Osteoblast (primary cell): Measurements from ENCODE around the gene TMEM219. TPM values are rescaled to one million over a fixed set of nuclear protein-coding genes. Genes with fewer than 3 reads are reported as not detected.

Source experiments
- DNase-seq: peaks from one replicate; pipeline ENCODE4 v3.0.0; 2011; ENCODE audit warnings: low spot score, mixed read lengths; ENCODE audit not compliant: insufficient read length; ENCODE audit errors: missing footprints
- H2AFZ ChIP-seq: 2 replicates; pipeline ENCODE4 v1.6.0; 2011; ENCODE audit warnings: mild to moderate bottlenecking, low read length
- H3K27ac ChIP-seq: 2 replicates; pipeline ENCODE4 v1.5.1; 2011; ENCODE audit warnings: mild to moderate bottlenecking, low read depth, low read length, moderate library complexity
- H3K27me3 ChIP-seq: 2 replicates; pipeline ENCODE4 v1.6.0; 2012; ENCODE audit warnings: mild to moderate bottlenecking, control low read depth, inconsistent platforms, low read length, moderate library complexity; ENCODE audit not compliant: insufficient read depth
- H3K36me3 ChIP-seq: 2 replicates; pipeline ENCODE4 v1.5.1; 2011; ENCODE audit warnings: mild to moderate bottlenecking, low read length, control low read depth, moderate library complexity; ENCODE audit not compliant: insufficient read depth
- H3K4me1 ChIP-seq: 2 replicates; pipeline ENCODE4 v1.5.1; 2011; ENCODE audit warnings: mild to moderate bottlenecking, low read length, control low read depth, moderate library complexity; ENCODE audit not compliant: insufficient read depth
- H3K4me2 ChIP-seq: 2 replicates; pipeline ENCODE4 v1.6.0; 2011; ENCODE audit warnings: mild to moderate bottlenecking, low read length; ENCODE audit not compliant: insufficient read depth
- H3K4me3 ChIP-seq: fragments of 200-600 bp; sonication (generic); 3 replicates; pipeline ENCODE4 v1.5.1; 2012; ENCODE audit warnings: mild to moderate bottlenecking, low read length, inconsistent platforms; ENCODE audit not compliant: insufficient read depth
- H3K79me2 ChIP-seq: 2 replicates; pipeline ENCODE4 v1.6.0; 2012; ENCODE audit warnings: mild to moderate bottlenecking, low read length, control low read depth, inconsistent platforms; ENCODE audit not compliant: insufficient read depth
- H3K9me3 ChIP-seq: 2 replicates; pipeline ENCODE4 v1.5.1; 2011; ENCODE audit warnings: low read depth, low read length, control low read depth
- H4K20me1 ChIP-seq: 2 replicates; pipeline ENCODE4 v1.6.0; 2012; ENCODE audit warnings: mild to moderate bottlenecking, low read length, control low read depth; ENCODE audit not compliant: insufficient read depth
- total RNA-seq: library from RNA; depleted of rRNA; stranded (reverse); fragments of >200 nt; gene quantifications from 2 replicates; pipeline ENCODE4 v1.2.3, GENCODE V29; 2012
- TF ChIP-seq, protein P1 (sequence below): IDR thresholded peaks from 2 replicates; pipeline ENCODE4 v1.5.1; 2011; ENCODE audit warnings: mild to moderate bottlenecking, low read depth, low read length, moderate library complexity; ENCODE audit errors: extremely low read depth

Gene TMEM219
- total RNA-seq, 1 donor = 84.0 TPM

DNA sequence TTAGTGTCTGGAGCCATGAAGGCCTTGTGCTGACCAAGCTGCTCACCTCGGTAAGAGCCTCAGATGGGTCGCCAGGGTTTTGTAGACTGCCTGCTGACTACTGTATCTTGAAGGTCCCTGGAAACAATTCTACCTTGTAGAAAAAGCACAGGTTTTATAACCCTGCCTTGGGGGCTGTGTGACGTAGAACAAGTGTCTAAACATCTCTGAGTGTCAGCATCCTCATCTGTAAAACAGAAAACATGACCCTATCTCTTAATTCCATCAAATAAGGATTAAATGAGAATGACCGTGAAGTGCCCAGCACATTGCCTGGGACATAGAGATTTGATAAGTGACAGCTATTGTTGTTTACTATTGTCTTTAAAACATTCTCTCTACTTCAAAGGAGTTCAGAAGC lies 6.3 kb downstream of the TMEM219 start:
- Histone ChIP-seq H3K4me3 (no peak overlapping the region), H3K9me3 (no peaks in the 10 kb centered on the region), H2AFZ (no peak overlapping the region), H3K27me3 (no peaks in the 10 kb centered on the region), H3K27ac (no peak overlapping the region), H3K36me3 (peaks cover 31% of the 10 kb centered on the region), H3K4me2 (no peak overlapping the region), H4K20me1 (no peaks in the 10 kb centered on the region), H3K79me2 (peaks cover 5% of the 10 kb centered on the region), H3K4me1 (peaks cover under 1% of the 10 kb centered on the region)
- TF ChIP-seq, protein P1, sequence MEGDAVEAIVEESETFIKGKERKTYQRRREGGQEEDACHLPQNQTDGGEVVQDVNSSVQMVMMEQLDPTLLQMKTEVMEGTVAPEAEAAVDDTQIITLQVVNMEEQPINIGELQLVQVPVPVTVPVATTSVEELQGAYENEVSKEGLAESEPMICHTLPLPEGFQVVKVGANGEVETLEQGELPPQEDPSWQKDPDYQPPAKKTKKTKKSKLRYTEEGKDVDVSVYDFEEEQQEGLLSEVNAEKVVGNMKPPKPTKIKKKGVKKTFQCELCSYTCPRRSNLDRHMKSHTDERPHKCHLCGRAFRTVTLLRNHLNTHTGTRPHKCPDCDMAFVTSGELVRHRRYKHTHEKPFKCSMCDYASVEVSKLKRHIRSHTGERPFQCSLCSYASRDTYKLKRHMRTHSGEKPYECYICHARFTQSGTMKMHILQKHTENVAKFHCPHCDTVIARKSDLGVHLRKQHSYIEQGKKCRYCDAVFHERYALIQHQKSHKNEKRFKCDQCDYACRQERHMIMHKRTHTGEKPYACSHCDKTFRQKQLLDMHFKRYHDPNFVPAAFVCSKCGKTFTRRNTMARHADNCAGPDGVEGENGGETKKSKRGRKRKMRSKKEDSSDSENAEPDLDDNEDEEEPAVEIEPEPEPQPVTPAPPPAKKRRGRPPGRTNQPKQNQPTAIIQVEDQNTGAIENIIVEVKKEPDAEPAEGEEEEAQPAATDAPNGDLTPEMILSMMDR = no peak
- DNase-seq = no peak

DNA sequence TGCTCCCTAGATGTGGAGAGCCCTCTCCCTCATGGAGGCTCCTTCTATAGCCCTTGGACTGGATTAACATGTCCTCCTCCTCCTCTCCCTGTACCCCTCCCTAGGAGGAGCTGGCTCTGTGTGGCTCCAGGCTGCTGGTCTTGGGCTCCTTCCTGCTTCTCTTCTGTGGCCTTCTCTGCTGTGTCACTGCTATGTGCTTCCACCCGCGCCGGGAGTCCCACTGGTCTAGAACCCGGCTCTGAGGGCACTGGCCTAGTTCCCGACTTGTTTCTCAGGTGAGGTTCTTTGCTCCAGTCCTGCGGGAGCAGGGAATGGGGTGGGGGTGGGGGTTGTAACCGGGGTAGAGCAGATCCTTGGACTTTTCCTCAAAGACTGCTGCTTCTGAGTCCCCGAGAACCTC lies 9.4 kb downstream of the TMEM219 start:
- Histone ChIP-seq H3K4me3 (no peak overlapping the region), H3K36me3 (peaks cover 28% of the 10 kb centered on the region), H3K79me2 (peaks cover 26% of the 10 kb centered on the region), H3K27ac (no peak overlapping the region), H2AFZ (no peak overlapping the region), H3K27me3 (no peaks in the 10 kb centered on the region), H4K20me1 (peaks cover 21% of the 10 kb centered on the region), H3K9me3 (no peaks in the 10 kb centered on the region), H3K4me1 (peaks cover 19% of the 10 kb centered on the region), H3K4me2 (no peak overlapping the region)
- TF ChIP-seq, protein P1 = no peak
- DNase-seq = no peak

DNA sequence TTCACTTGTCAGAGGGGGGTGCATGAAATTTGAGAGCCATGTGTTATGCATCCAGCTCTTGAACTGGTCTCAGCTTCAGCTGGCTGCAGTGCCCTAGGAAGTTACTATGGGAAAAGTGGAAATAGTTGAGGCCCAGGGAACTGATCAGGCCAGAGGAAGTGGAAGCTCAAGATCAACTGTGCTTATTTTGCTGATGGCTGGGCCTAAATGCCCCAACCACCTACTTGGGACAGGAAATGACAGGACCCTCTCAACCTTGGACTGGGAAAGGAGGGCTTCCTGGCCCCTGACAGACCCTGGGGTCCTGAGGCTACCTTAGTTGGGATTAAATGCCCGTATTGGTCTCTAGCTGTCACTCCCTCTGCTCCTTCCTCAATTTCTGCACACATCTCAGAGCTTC lies 10.6 kb downstream of the TMEM219 start:
- Histone ChIP-seq H3K79me2 (peaks cover 38% of the 10 kb centered on the region), H3K4me2 (no peak overlapping the region), H2AFZ (no peak overlapping the region), H3K27me3 (no peaks in the 10 kb centered on the region), H3K36me3 (peaks cover 34% of the 10 kb centered on the region), H4K20me1 (peaks cover 33% of the 10 kb centered on the region), H3K4me1 (peaks cover 28% of the 10 kb centered on the region), H3K27ac (no peak overlapping the region), H3K9me3 (no peaks in the 10 kb centered on the region), H3K4me3 (no peak overlapping the region)
- DNase-seq = no peak
- TF ChIP-seq, protein P1 = no peak

DNA sequence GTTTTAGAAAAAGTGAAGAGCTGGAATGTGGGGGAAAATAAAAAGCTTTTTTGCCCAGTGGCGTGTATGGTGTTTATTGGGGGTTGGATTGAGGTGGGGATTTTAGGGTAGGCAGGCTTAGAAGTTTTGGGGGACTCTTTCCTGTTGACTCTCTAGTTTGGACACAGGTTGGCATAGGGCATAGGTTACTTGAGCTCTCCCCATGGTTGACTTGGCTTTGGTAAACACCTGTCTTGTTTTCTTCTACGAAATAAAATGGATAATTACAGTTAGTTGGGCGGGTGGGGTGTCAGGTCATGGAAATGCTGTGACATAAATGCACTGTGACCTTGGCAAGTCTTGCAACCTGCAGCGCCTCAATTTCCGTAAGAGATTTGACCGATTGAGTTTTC lies 11.1 kb downstream of the TMEM219 start:
- no peak overlapping the region for H3K27ac ChIP-seq

More for the DNA sequence above, 11.1 kb downstream of the TMEM219 start:
- Histone ChIP-seq H3K4me2 (peak overlapping the region; percentile 58), H3K79me2 (peaks cover 43% of the 10 kb centered on the region), H3K9me3 (no peaks in the 10 kb centered on the region), H2AFZ (peak overlapping the region; percentile 58), H4K20me1 (peaks cover 36% of the 10 kb centered on the region), H3K4me1 (peaks cover 28% of the 10 kb centered on the region), H3K36me3 (peaks cover 34% of the 10 kb centered on the region), H3K4me3 (no peak overlapping the region), H3K27me3 (no peaks in the 10 kb centered on the region)
- DNase-seq = no peak
- TF ChIP-seq, protein P1 = no peak
